K562 (cell line): ENCODE data around the gene SCFD2. TPM values are rescaled to one million over a fixed set of nuclear protein-coding genes. Genes with fewer than 3 reads are reported as not detected.

Experiments used
- ARNT ChIP-seq, 2 experiments: fragments of 450-650 bp; IDR thresholded peaks; 2 replicates each; pipeline ENCODE4 v1.6.1; 2016; ENCODE audit warnings: mild to moderate bottlenecking in 1 of 2
- BCOR ChIP-seq: fragments of 450-650 bp; IDR thresholded peaks from 2 replicates; pipeline ENCODE4 v1.6.1; 2016
- C11orf30 ChIP-seq: fragments of 450-650 bp; IDR thresholded peaks from 2 replicates; pipeline ENCODE4 v1.6.1; 2016; ENCODE audit warnings: low read depth, mild to moderate bottlenecking
- CBFB ChIP-seq: sonication (generic); formaldehyde crosslinking; IDR thresholded peaks from 2 replicates; pipeline ENCODE4 v1.4.0; 2020; ENCODE audit warnings: mild to moderate bottlenecking, missing genetic modification reagents
- CBX8 ChIP-seq: fragments of 200-600 bp; sonication (generic); IDR thresholded peaks from 2 replicates; pipeline ENCODE4 v1.6.1; 2012; ENCODE audit warnings: borderline replicate concordance, mixed run types, low read depth, mild to moderate bottlenecking, moderate library complexity, mixed read lengths, low read length, control low read depth, inconsistent platforms; ENCODE audit not compliant: poor library complexity, severe bottlenecking; ENCODE audit errors: extremely low read depth
- DPF2 ChIP-seq: fragments of 450-650 bp; IDR thresholded peaks from 2 replicates; pipeline ENCODE4 v1.6.1; 2016
- HDAC2 ChIP-seq: fragments of 450-650 bp; IDR thresholded peaks from 2 replicates; pipeline ENCODE4 v1.6.1; 2016; ENCODE audit warnings: mild to moderate bottlenecking
- MIER1 ChIP-seq: fragments of 450-650 bp; IDR thresholded peaks from 2 replicates; pipeline ENCODE4 v1.6.1; 2016; ENCODE audit warnings: antibody characterized with exemption, mild to moderate bottlenecking, low read depth
- NCOA2 ChIP-seq, 2 experiments: fragments of 450-650 bp; IDR thresholded peaks; 2 replicates each; pipeline ENCODE4 v1.6.1; 2018; ENCODE audit warnings: mild to moderate bottlenecking in 2 of 2, moderate library complexity in 1 of 2; ENCODE audit not compliant: partially characterized antibody in 2 of 2
- ZNF197 ChIP-seq: fragments of 200-800 bp; sonication (Bioruptor generic); IDR thresholded peaks from 2 replicates; pipeline ENCODE4 v1.6.1; 2016; ENCODE audit warnings: low read depth, missing genetic modification characterization, missing compliant biosample characterization
- polyA plus RNA-seq, 8 experiments: library from polyadenylated mRNA; depleted of rRNA in 4 of 8; stranded (reverse) in 5 of 8; unstranded in 3 of 8; fragments of >200 nt; fragmentation: Nextera tagmentation in 2 of 8; fragmentation: Illumina TruSeq in 1 of 8; extraction: Ambion mirVana in 2 of 8; extraction: Trizol in 1 of 8; gene quantifications; 2 replicates each; pipeline versions ENCODE4 v1.2.1 to v1.2.3, GENCODE V29; 2011 to 2014; ENCODE audit warnings: inconsistent platforms in 1 of 8, missing spikeins in 1 of 8
- total RNA-seq, 7 experiments: library from RNA; depleted of rRNA in 6 of 7; stranded (reverse); fragments of >200 nt in 6 of 7; fragmentation: Illumina TruSeq in 2 of 7; extraction: Trizol in 2 of 7; gene quantifications; 2 replicates each; pipeline versions ENCODE4 v1.2.1 to v1.2.3, GENCODE V29; 2011 to 2021; ENCODE audit warnings: low replicate concordance in 1 of 7
- TF ChIP-seq, protein P1 (sequence below): fragments of 250-450 bp; sonication (Bioruptor Pico); IDR thresholded peaks from 2 replicates; pipeline ENCODE4 v1.4.0; 2020; ENCODE audit warnings: mild to moderate bottlenecking, moderate library complexity, borderline replicate concordance
- TF ChIP-seq, protein P2 (sequence below): fragments of 250-450 bp; sonication (Bioruptor Pico); IDR thresholded peaks from 2 replicates; pipeline ENCODE4 v1.4.0; 2020
- TF ChIP-seq, protein P3 (sequence below): sonication (generic); formaldehyde crosslinking; IDR thresholded peaks from 2 replicates; pipeline ENCODE4 v1.8.0; 2022; ENCODE audit warnings: missing genetic modification reagents, mild to moderate bottlenecking, moderate library complexity, borderline replicate concordance

Gene SCFD2
- total and polyA plus RNA-seq, 9 of the 15 experiments (the other 6 are each of a cell fraction or from before 2014, with no cell fraction given) = 5.7 to 30.3 (median 22.8) TPM

DNA sequence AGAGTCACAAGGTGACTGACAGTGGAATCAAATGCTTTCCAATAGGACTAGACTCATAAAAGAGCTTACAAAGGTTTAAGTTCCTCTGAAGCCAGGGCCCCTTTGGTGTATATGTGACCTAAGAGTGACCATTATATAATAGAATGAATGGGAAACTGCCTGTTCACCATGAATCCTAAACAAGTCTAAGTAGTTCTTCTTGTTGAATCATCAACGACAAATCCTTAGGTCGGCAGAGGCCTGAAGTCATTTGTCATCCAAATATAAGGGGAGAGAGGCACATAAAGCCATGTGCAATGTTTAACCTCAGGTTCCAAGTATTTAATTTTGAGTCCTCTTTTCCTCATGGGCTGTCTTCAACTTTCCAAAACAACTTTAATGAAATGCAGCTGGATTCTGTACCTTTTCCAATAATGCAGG lies 381.4 kb downstream of the SCFD2 start (continued):
- TF ChIP-seq, protein P1, sequence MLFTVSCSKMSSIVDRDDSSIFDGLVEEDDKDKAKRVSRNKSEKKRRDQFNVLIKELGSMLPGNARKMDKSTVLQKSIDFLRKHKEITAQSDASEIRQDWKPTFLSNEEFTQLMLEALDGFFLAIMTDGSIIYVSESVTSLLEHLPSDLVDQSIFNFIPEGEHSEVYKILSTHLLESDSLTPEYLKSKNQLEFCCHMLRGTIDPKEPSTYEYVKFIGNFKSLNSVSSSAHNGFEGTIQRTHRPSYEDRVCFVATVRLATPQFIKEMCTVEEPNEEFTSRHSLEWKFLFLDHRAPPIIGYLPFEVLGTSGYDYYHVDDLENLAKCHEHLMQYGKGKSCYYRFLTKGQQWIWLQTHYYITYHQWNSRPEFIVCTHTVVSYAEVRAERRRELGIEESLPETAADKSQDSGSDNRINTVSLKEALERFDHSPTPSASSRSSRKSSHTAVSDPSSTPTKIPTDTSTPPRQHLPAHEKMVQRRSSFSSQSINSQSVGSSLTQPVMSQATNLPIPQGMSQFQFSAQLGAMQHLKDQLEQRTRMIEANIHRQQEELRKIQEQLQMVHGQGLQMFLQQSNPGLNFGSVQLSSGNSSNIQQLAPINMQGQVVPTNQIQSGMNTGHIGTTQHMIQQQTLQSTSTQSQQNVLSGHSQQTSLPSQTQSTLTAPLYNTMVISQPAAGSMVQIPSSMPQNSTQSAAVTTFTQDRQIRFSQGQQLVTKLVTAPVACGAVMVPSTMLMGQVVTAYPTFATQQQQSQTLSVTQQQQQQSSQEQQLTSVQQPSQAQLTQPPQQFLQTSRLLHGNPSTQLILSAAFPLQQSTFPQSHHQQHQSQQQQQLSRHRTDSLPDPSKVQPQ (CRISPR knock-in tag) = no peak
- TF ChIP-seq NCOA2 (IDR thresholded peaks at IDR 0.05; ENCODE audit: partially characterized antibody in 2 of 2) = no peak
- TF ChIP-seq CBFB (CRISPR knock-in tag) = no peak
- TF ChIP-seq DPF2 = no peak
- TF ChIP-seq MIER1 = no peak
- TF ChIP-seq, protein P2, sequence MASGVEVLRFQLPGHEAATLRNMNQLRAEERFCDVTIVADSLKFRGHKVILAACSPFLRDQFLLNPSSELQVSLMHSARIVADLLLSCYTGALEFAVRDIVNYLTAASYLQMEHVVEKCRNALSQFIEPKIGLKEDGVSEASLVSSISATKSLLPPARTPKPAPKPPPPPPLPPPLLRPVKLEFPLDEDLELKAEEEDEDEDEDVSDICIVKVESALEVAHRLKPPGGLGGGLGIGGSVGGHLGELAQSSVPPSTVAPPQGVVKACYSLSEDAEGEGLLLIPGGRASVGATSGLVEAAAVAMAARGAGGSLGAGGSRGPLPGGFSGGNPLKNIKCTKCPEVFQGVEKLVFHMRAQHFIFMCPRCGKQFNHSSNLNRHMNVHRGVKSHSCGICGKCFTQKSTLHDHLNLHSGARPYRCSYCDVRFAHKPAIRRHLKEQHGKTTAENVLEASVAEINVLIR (CRISPR knock-in tag) = no peak
- TF ChIP-seq ZNF197 (CRISPR knock-in tag) = no peak
- no peak for TF ChIP-seq BCOR
- no peak for TF ChIP-seq CBX8
- TF ChIP-seq, protein P3, sequence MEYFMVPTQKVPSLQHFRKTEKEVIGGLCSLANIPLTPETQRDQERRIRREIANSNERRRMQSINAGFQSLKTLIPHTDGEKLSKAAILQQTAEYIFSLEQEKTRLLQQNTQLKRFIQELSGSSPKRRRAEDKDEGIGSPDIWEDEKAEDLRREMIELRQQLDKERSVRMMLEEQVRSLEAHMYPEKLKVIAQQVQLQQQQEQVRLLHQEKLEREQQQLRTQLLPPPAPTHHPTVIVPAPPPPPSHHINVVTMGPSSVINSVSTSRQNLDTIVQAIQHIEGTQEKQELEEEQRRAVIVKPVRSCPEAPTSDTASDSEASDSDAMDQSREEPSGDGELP = no peak
- no peak for TF ChIP-seq C11orf30
- no peak for TF ChIP-seq HDAC2
- no peak for TF ChIP-seq ARNT (IDR thresholded peaks at IDR 0.05)
